Stimulated activated naive CD4-positive, alpha-beta T cell treated with Interleukin-2 at 50 U/mL for 16 hours (primary cell): Measurements from ENCODE around the gene CDK5RAP3.
"Not testable (repeated sequence)": the region's sequence is repeated elsewhere in the genome, so short reads cannot be mapped to it uniquely, and the experiment has no call there.

Experiments
- DNase-seq: peaks from one replicate; lab custom pipeline; 2025; lab: John Stamatoyannopoulos, UW

Gene CDK5RAP3, protein sequence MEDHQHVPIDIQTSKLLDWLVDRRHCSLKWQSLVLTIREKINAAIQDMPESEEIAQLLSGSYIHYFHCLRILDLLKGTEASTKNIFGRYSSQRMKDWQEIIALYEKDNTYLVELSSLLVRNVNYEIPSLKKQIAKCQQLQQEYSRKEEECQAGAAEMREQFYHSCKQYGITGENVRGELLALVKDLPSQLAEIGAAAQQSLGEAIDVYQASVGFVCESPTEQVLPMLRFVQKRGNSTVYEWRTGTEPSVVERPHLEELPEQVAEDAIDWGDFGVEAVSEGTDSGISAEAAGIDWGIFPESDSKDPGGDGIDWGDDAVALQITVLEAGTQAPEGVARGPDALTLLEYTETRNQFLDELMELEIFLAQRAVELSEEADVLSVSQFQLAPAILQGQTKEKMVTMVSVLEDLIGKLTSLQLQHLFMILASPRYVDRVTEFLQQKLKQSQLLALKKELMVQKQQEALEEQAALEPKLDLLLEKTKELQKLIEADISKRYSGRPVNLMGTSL

DNA sequence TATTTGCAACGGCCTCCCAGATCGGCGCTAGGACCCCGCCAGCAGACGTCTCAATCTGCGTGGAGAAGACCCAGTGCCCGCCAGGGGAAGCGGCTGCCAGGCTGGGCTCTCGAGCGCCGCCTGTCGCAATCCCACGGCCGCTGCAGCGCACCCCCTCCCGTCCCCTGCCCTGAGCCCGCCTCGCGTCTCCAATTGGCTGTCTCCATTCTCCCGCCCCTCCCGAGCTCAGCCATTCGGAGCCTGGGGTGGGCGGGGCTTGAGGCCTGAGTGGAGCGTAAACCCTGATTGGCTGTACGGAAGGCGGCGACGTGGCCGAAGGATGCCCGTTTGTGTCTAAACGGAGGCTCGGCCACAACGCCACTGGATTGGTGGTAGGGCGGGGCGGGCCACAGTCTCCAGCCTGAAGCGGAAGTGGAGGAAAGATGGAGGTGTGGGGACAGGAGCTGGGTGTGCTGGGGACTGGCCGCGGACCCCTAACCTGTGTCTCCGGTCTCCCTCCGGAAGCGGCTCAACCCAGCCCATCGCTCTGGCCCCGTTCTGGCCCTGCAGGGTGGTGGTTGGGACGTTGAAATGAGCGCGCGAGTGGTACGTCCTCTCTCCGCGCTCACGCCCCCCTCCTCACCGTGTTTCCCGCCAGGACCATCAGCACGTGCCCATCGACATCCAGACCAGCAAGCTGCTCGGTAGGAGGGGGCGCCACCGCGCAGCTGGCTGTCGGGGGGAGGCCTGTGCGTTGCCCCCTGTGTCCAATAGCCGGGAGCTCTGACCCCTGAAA is at the start of gene CDK5RAP3:
CDK5RAP3 (plus strand) TSS at position 389 of the 775 bp plus-strand sequence; CDS start at position 423, 34 bp downstream.
- DNase-seq: peak; percentile 99

DNA sequence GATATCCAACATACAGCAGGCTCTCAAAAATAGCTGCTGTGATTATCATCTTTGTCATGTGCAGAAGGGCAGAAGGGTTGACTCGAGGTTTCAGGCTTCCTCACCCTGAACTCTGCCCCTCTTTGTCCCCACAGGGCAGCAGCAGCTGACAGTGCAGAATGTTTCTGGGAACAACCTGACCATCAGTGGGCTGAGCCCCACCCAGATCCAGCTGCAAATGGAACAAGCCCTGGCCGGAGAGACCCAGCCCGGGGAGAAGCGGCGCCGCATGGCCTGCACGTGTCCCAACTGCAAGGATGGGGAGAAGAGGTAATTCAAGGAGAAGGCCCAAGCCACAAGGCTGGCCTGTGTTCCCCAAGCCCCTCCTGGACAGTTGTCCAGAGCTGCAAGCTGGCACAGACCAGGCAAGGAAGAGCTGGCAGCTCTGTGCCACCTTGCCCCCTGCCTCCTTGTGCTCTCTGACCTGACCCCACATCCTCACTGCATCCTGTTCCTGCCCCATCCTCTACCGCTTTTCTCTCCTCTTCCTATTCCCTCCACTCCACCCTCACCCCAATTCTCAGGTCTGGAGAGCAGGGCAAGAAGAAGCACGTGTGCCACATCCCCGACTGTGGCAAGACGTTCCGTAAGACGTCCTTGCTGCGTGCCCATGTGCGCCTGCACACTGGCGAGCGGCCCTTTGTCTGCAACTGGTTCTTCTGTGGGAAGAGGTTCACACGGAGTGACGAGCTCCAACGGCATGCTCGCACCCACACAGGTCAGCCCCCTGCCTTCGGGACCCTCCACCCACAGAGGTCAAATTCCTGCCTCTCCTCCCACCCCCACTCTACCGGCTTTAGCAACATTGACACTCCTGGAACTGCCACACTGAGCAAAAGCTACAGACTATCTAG is 45.9 kb upstream of the CDK5RAP3 start:
- no peak for DNase-seq

DNA sequence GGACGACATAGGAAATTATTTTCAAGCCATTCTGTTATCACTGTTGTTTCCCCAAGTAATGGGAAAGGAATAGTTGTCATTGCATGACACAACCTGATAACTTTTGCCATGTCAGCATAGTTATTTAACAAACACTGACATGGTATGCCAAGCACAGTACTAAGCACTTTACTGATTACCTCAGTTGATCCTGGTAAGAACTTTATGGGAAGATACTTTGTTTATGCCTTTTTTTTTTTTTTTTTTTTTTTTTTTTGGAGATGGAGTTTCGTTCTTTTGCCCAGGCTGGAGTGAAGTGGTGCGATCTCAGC is 45.3 kb upstream of the CDK5RAP3 start:
- no peak for DNase-seq

DNA sequence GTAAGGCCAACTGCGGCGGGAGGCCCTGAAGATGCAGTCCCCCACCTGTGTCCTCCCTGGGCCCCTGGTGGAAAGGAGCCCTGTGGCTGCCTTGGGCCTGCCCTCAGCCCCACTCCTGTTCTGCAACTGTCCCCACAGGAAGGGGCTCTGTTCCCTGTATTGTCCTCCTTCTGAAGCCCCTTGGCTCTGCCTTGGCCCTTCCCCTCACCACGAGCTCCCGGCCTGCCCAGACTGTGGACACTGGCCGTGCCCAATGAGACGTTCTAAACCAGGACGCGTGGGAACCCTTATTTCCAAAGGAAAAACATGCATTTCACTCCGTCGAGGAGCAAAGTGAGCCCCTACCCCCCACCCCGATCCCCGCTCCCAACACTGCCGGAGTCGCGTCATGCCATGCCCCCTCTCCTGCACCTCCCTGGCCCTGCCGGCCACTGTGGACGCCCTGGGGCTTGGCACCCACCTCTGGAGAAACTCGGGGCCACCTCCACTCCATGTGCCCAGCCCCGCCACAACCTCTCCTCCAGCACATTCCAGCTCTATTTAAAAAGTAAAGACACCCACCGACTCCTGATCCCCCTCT is 43.0 kb upstream of the CDK5RAP3 start:
- no peak for DNase-seq

DNA sequence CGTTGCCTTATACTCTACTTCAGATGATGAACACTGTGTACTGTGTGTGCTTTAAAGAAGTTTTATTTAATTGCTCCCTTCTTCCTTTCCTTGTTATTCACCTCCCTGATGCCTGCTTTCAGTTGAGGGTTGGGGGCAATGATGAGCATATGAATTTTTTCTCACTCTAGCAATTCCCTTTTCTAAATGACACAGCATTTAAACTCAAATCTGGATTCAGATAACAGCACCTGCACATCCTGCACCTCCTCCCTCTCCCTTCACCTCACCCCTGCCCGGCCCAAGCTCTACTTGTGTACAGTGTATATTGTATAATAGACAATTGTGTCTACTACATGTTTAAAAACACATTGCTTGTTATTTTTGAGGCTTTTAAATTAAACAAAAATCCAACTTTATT is 42.5 kb upstream of the CDK5RAP3 start:
- no peak for DNase-seq

DNA sequence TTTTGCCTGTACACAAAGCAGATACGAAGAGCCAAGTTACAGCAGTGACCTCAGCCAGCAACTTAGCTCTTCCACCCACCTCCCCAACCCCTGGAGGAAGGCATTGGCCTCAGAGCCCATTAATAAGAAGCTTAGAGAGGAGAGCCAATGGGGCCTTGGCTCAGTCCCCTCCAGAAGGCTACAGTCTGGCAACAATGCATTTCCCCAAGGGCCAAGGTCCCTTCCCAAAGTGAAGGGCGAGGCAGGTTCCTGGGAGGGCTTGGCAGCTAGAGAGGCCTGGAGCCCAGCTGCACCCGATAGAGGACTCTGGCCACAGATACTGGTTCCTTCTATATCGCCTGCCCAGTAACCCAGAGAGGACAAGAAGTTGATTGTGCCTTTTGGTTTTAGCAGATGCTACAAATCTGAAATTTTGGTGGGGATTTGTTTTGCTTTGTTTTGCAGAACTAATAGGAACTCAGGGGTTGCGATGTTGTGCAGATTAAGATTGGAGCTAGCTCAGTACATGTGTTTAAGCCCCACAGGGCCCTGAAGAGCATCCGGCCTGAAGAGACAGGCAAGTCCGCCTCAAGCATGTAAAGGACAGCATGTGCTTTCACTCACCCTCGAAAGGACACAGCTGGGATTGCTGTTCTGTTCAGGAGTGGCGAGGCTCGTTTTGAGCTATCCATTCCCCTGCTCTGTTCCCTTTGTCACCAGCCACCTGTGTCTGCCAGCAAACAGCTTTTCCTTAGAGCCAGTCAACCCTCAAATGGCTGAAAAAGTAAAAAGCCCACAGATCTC is 41.5 kb upstream of the CDK5RAP3 start:
- no peak for DNase-seq

DNA sequence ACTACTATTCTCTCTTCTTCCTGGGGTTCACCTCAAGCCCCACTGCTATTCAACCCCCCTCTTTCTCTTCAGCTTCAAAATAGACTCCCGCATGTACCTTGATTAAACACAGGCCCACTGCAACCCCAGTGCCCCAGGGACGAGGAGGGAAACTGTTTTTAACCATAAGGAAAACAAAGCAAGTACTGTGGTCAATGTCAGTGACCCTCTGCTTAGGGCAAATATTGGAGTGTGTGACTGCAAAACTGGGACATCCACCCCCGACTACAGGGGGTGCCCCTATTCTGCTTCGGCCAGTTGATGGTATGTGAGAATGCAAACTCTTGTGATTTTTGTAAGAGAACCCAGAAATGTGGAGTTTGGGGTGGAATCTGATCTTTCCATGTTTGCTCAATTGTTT is 39.1 kb upstream of the CDK5RAP3 start:
- DNase-seq: no peak

DNA sequence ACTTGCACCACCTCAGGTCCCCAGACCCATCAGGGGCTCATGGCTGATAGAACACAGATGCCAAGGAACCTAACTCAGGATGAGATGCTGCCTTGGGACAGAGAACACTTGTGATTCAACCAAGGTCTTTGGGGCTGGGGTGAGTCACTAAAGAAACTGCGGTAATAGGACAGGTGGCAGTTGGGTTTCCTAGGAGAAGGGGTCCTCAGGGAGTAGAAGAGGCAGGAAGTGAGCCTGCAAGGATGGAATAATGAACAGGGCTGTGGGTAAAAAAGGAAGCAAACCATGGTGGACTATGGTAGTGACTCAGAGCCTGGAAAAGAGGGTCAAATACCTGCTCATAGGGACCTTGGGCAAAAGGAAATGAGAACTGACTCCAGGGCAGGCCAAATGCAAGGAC is 36.1 kb upstream of the CDK5RAP3 start:
- DNase-seq: no peak

DNA sequence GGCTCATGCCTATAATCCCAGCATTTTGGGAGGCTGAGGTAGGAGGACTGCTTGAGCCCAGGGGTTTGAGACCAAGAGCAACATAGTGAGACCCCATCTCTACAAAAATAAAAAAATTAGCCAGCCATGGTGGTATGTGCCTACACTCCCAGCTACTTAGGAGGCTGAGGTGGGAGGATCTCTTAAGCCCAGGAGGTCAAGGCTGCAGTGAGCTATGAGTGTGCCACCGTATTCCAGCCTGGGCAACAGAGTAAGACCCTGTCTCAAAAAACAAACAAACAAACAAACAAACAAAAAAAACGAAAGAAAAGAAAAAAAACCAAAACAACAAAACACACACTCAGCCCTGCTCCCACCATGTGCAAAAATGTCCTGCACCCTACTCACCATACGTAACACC is 35.4 kb upstream of the CDK5RAP3 start:
- not testable (repeated sequence) for DNase-seq

DNA sequence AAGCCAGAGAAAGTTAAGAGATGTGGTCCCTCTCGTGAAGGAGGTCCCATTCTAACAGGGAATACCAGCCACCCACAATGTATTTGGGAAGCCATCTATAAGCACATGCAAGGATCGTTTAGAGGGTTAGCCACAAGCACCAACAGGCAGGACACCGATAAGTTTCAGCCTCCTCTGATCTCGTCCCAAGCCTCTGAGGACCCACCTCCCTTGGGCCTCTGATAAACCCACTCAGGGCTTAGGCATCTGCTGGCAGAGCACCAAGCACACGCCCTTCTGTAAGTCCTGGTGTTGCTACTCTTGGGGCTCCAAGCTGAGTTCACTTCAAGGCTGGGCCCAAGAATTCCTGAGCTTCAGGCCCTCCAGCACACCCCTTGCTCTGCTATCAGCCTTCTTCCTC is 35.0 kb upstream of the CDK5RAP3 start:
- no peak for DNase-seq

DNA sequence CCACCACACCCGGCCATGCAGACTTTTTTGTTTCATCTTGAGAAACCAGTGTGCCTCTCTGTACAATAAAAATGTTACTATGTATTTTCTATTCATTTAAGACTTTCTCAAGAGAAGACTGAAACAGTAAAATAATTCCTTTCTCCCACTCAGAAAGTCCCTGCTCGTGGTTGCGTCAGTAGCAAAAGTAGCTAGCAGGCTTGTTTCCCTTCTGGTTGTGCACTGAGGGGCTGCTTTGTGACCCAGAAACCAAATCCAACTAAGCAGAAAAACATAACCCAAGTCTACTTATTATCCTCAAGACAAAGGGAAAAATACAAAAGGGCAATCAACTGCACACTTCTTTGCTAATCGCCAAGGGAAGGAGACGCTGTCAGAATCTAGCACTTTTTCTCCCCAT is 33.0 kb upstream of the CDK5RAP3 start:
- no peak for DNase-seq

DNA sequence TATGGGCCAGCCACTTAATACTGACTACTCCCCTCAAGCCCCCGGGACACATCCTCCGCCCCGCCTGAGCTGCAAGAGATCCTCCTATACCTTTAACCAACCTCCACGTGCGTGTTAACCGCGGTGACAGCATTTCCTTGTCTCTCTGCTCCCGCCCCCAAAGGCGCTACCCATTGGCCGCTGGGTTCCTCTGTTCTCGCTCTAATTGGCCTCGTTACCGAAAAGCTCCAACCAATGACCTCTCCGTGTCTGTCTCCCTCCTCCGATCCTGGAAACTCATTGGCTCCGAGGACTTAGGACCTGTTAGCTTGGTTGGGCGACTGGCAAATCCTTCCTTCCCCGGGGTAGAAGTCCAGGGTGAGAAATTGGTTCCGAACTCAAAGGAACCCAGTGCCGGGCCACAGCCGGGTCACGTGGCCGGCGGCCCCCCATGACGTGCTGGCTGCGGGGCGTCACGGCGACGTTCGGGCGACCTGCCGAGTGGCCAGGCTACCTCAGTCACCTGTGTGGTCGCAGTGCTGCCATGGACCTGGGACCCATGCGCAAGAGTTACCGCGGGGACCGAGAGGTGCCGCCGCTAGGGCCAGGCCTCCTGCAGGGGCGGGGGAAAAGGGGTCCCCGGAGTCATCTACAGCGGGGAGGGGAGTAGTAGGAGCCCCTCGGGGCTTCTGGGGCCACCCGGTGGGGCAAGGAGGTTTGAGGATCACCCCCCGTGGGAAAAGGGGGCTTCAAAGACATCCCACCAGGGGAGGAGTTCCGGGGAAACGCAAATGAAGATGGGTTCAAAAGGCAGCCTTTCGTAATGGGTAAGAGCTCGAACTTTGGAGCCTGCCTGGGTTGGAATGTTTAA is 29.4 kb upstream of the CDK5RAP3 start, which contains the start of gene PNPO:
PNPO (plus strand) TSS at position 326 of the 850 bp plus-strand sequence; CDS start at position 431, 105 bp downstream.
- DNase-seq: peak; percentile 96

DNA sequence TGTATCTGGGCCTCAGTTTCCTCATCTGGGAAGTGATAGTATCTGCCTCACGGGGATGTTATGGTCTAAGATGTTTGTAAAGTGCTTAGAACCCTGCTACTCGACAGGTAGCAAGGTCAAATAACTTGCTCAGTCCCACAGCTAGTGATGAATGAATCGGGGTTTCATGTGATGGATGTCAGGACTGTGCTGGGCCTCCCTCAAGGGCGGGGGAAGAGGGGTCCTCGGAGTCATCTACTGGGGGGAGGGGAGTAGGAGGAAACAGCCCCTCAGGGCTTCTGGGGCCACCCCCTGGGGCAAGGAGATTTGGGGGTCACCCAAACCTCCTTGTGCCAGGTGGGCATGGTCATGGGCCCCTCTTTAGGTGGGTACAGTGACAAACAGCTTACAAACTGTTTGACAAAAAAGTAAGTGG is 28.8 kb upstream of the CDK5RAP3 start:
- peak; percentile 5 for DNase-seq

DNA sequence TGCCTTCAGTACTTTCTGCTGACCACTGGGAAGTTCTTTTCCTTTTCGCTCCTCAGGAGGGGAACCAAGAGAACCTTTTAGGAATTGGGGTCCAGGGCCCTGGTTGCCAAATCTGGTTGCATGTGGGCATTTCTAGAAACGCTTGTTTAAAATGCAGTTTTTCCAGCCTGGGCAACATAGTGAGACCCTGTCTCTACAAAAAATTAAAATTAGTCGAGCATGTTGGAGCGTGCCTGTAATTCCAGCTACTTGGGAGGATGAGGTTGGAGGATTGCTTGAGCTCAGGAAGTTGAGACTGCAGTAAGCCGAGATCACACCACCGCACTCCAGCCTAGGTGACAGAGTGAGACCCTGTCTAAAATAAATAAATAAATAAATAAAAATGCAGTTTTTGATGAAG is 28.3 kb upstream of the CDK5RAP3 start:
- DNase-seq: no peak

DNA sequence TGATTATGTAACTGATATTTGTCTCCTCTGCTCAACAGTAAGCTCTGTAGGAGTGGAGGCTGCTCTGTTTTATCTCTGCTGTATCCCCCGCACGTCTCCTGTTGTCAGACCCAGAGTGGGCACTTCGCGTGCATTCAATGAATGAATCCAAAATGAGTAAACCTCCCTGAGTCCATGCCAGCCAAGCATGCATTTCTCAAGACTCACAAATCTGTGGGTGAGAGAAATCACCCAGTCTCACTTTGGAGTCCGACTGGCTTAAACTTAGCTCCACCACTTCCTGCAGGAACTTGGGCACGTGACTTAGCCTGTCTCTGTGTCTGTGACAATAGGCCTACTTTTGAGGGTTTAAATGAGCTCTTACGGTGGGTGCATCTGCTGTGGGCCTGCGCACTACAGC is 25.8 kb upstream of the CDK5RAP3 start:
- no peak for DNase-seq

DNA sequence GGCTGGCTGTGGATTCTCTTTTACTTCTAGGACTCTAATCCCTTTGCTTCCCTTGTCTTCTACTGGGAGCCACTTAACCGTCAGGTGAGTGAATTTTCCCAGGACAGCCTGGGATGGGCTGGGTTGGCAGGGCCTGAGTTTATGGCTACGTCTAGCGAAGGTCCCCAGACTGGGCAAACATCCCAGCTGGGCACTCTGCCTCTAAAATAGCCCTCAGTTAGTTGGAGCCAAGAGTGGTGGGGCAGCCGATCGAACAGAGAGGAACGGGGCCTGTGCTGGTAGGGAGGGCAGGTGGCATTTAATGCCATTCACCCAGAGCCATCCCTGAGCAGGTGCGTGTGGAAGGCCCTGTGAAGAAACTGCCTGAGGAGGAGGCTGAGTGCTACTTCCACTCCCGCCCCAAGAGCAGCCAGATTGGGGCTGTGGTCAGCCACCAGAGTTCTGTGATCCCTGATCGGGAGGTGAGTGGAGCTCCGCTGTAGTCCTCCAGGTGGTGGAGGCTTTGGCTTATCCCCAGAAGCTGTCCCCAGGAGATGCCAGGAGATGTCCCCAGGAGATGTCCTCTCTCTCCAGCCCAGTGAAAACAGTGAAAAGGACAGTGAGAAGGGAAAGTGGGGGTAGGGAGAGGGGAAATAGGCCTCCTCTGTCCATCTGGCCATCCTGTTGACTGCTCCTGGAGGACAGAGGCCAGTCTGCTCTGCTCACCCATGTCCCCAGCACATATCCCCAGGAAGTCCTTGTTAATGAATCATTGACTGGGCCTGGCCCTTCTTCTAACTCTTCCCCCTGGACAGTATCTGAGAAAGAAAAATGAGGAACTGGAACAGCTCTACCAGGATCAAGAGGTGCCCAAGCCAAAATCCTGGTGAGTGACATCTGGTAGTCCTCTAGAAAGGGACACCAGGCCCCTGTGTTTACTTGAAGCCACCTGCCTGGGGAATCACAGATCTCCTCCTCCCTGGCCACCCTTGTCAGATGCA is 25.1 kb upstream of the CDK5RAP3 start:
- DNase-seq: no peak

DNA sequence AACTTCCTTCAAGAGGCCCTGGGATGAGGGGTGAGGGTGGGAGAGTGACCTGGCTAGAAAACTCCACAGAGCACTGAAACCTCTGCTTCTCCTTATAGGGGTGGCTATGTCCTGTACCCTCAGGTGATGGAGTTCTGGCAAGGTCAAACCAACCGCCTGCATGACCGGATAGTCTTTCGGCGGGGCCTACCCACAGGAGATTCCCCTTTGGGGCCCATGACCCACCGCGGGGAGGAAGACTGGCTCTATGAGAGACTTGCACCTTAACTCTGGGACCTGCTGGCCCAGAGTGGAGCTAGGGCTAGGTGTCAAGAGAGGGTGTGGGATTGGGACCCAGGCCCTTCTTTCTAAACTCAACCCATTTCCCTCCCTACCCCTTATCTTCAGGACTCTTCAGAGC is 24.4 kb upstream of the CDK5RAP3 start:
- no peak for DNase-seq

DNA sequence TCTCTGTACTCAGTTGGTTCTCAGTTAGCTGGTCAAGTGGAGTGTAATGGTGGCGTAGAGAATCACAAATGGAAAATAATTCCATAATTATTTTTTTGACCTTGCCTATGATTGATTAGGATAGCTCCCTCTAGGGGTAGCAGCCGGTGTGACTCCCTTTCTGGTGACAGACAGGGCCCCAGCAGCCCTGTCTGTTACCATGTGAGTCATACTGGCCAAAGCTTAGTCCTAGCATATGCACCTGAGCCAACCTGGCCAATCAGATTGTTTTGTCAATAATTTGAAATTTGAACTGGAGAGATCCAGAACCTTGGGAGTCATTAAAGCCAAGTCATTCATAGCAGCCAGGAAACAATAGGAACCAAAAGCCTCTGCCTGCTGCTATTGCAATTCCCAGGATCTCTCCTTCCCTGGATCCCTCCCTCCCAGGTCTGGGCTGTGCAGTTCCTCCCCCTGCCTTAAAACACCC is 23.9 kb upstream of the CDK5RAP3 start:
- peak; percentile 68 for DNase-seq
